IPS-20b (cell line): ENCODE data around the gene SUMF2.
"Not testable (repeated sequence)": the region's sequence is repeated elsewhere in the genome, so short reads cannot be mapped to it uniquely, and the experiment has no call there.

ENCODE experiments used
- H3K27ac ChIP-seq: one replicate; pipeline ENCODE4 v1.5.1; 2013; ENCODE audit warnings: low read length
- H3K27me3 ChIP-seq: 2 replicates; pipeline ENCODE4 v1.6.1; 2013; ENCODE audit warnings: mild to moderate bottlenecking, low read length, inconsistent platforms; ENCODE audit not compliant: insufficient read depth
- H3K36me3 ChIP-seq: 2 replicates; pipeline ENCODE4 v1.6.1; 2013; ENCODE audit warnings: low read depth, mild to moderate bottlenecking, inconsistent platforms, low read length, moderate library complexity; ENCODE audit not compliant: insufficient read depth
- H3K4me1 ChIP-seq: 2 replicates; pipeline ENCODE4 v1.6.1; 2013; ENCODE audit warnings: mild to moderate bottlenecking, control low read depth, inconsistent platforms, low read length, moderate library complexity; ENCODE audit not compliant: insufficient read depth
- H3K4me3 ChIP-seq: 2 replicates; pipeline ENCODE4 v1.5.1; 2013; ENCODE audit warnings: mild to moderate bottlenecking, low read length, inconsistent platforms
- H3K9ac ChIP-seq: 2 replicates; pipeline ENCODE4 v1.6.1; 2013; ENCODE audit warnings: low read depth, mild to moderate bottlenecking, inconsistent platforms, low read length, moderate library complexity
- H3K9me3 ChIP-seq: 2 replicates; pipeline ENCODE4 v1.6.1; 2013; ENCODE audit warnings: mild to moderate bottlenecking, low read depth, low read length, inconsistent platforms; ENCODE audit not compliant: insufficient read depth

Gene SUMF2

GRCh38 chr7:56063882-56064625 is at the start of gene SUMF2:
SUMF2 (plus strand) TSS chr7:56064286; CDS start chr7:56064312, 26 bp downstream.
- peaks cover 60% of the 10 kb centered on the region for H3K36me3 ChIP-seq
- H3K27me3 ChIP-seq: no peaks in the 10 kb centered on the region
- H3K4me3 ChIP-seq: peak within 1 kb of the TSS; percentile 85

DNA sequence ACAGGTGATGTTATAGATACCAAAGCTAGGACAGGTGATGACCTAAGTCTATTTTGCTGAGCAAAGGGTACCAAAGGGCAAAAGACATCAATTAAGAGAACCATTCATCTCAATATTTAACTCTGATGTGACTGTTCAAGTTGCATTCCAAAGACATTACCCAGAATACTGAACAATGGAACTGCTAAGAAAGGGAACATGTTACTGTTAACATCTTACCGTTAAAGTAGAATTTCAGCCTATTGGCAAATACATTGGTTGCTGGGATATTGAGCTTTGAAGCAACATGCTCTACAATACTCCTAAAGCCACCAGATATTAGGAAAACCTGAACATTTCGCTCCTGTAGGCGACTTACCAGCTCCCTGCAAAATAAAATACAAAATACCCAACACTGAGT is 47.1 kb upstream of the SUMF2 start:
- H3K4me1 ChIP-seq, H3K9me3 ChIP-seq, H3K4me3 ChIP-seq, H3K9ac ChIP-seq, H3K27ac ChIP-seq, H3K27me3 ChIP-seq: not testable (repeated sequence)
- H3K36me3 ChIP-seq: peaks cover 71% of the 10 kb centered on the region

More at GRCh38 chr7:56063882-56064625, at the start of gene SUMF2:
- no peaks in the 10 kb centered on the region for H3K9me3 ChIP-seq
- no peaks in the 10 kb centered on the region for H3K4me1 ChIP-seq
- H3K27ac ChIP-seq: no peak within 1 kb of the TSS
- H3K9ac ChIP-seq: peak within 1 kb of the TSS; percentile 95

DNA sequence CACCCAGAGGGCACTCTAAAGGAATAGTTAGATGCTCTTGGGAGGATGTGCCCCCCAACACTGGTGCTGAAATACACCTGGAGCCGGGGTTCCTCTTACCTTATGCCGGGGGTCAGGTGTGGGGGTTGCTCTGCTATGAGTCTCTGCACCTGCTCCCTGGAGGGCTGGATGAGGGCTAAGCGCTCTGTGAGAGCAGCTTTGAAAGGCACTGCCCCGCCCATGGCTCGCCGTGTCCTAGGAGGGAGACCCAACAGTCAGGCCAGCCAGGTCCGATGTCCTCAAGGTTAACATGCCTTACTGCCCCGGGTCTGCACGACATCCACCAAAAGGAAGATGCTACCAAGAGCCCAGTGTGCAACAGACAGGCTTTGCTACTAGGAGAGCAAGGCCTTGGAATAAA is 44.6 kb upstream of the SUMF2 start:
- no peaks in the 10 kb centered on the region for H3K27me3 ChIP-seq

DNA sequence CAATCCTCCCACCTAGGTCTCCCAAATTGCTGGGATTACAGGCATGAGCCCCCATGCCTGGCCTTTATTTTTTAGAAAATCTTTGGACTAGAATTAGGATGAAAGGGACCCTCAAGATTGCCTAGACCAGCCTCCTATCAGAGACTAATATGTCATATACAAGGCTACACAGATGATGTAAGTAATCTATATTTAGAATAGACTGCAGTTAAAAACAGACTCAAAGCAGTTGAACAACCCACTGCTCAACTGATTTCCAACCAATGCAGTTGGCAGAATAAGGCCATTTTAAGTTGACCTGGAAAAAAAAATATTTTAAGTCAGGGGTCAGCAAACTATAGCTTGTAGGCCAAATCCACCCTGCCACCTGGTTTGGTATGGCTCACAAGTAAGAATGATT is 40.6 kb upstream of the SUMF2 start:
- H3K9ac ChIP-seq: no peak overlapping the region
- no peak overlapping the region for H3K27ac ChIP-seq
- peaks cover 55% of the 10 kb centered on the region for H3K36me3 ChIP-seq
- no peaks in the 10 kb centered on the region for H3K4me1 ChIP-seq
- H3K9me3 ChIP-seq: no peaks in the 10 kb centered on the region
- no peak overlapping the region for H3K4me3 ChIP-seq
- no peaks in the 10 kb centered on the region for H3K27me3 ChIP-seq

More for the DNA sequence above, 44.6 kb upstream of the SUMF2 start:
- Histone ChIP-seq H3K27ac (no peak overlapping the region), H3K36me3 (peaks cover 49% of the 10 kb centered on the region), H3K9ac (no peak overlapping the region), H3K4me3 (no peak overlapping the region), H3K9me3 (no peaks in the 10 kb centered on the region), H3K4me1 (no peaks in the 10 kb centered on the region)

- Histone ChIP-seq H3K36me3 (peaks cover 56% of the 10 kb centered on the region), H3K9me3 (no peaks in the 10 kb centered on the region), H3K27ac (no peak overlapping the region), H3K4me1 (no peaks in the 10 kb centered on the region), H3K4me3 (no peak overlapping the region), H3K9ac (no peak overlapping the region), H3K27me3 (no peaks in the 10 kb centered on the region)
Measured at GRCh38 chr7:56026538-56026937, 37.5 kb upstream of the SUMF2 start.

DNA sequence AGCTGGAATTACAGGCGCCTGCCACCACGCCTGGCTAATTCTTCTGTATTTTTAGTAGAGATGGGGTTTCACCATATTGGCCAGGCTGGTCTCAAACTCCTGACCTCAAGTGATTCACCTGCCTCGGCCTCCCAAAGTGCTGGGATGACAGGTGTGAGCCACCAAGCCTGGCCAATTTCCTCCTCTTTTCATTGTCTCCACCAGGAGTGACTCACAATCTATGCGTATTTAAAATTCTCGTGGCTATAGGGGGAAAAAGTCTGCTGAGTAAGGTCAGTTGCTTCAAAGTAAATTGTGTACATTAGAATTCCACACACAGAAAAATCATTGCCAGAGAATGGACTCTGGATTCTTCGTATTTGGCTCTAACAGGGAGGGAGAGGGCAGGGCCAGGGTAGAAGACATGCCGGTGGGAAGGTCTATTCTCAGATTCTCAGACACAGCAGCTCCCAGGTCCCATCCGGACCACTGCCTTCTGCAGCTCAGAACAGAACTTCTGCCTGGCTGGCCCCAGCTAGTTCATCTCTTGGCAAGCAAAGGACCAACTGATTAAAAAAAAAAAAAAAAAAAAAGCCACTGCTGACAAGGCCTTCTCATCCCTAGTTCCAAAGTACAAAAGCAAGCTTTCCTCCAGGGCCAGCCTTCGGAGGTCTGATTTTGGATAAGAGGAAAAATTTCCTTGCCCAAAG is 35.0 kb upstream of the SUMF2 start:
- Histone ChIP-seq H3K4me1 (no peaks in the 10 kb centered on the region), H3K9ac (no peak overlapping the region), H3K9me3 (no peaks in the 10 kb centered on the region), H3K27ac (no peak overlapping the region), H3K36me3 (peaks cover 62% of the 10 kb centered on the region), H3K27me3 (no peaks in the 10 kb centered on the region), H3K4me3 (no peak overlapping the region)

- H3K36me3 ChIP-seq: peaks cover 57% of the 10 kb centered on the region
- H3K4me1 ChIP-seq: no peaks in the 10 kb centered on the region
- H3K9me3 ChIP-seq: no peaks in the 10 kb centered on the region
- no peaks in the 10 kb centered on the region for H3K27me3 ChIP-seq
- H3K4me3 ChIP-seq: no peak overlapping the region
- H3K9ac ChIP-seq: no peak overlapping the region
- H3K27ac ChIP-seq: no peak overlapping the region
Measured at GRCh38 chr7:56030340-56030739, 33.7 kb upstream of the SUMF2 start.

- not testable (repeated sequence) for H3K4me3 ChIP-seq, H3K27me3 ChIP-seq, H3K9ac ChIP-seq, H3K4me1 ChIP-seq, H3K27ac ChIP-seq, H3K9me3 ChIP-seq
- H3K36me3 ChIP-seq: peaks cover 49% of the 10 kb centered on the region
Measured at GRCh38 chr7:56031556-56031955, 32.5 kb upstream of the SUMF2 start.

DNA sequence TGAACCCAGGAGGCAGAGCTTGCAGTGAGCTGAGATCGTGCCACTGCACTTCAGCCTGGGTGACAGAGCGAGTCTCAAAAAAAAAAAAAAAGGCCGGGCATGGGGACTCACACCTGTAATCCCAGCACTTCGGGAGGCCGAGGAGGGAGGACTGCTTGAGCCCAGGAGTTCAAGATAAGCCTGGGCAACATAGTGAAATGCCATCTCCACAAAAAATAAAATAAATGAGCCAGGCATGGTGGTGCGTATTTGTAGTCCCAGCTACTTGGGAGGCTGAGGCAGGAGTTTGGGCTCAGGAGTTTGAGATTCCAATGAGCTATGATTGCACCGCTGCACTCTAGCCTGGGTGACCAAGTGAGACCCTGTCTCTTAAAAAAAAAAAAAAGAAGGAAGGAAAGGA is 31.5 kb upstream of the SUMF2 start:
- peak overlapping the region; percentile 86 for H3K4me3 ChIP-seq
- H3K9me3 ChIP-seq, H3K27me3 ChIP-seq, H3K27ac ChIP-seq, H3K4me1 ChIP-seq: not testable (repeated sequence)
- H3K36me3 ChIP-seq: peaks cover 42% of the 10 kb centered on the region
- peak overlapping the region; percentile 58 for H3K9ac ChIP-seq

DNA sequence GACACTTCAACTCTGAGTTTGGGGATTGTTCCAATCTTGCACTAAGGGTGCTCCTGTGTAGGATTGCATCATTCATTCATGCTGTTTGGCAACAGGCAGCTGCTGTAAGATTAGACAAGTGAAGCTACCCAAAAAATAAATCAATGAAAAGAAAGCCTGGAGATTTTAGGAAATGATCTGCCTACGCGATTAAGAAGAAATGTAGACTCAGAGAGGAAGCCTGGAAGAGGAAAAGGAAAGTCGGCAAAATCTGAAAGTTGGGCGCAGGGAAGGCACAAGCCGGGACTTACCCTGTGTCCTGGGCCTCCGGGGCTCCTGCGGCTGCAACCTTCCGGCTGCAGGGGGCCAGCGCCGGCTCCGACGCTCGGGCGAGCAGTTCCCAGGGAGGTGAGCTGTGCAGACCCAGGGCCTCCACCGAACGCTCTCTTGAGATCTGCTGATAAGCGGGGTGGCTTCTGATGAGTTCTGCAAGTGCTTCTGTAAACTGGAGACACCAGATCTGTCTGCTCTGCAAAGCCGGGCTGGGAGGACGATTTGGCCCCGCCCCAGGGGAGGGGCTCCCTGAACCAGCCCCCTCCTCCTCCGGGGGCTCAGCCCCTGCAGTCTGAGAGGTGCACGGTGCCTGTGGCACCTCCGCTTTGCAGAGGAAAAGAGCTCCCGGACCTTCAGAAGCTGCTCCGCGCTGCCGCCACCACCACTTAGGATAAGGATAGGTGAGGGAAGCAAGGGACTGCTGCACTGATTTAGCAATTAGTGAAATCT is 30.2 kb upstream of the SUMF2 start:
- Histone ChIP-seq H3K9me3 (no peaks in the 10 kb centered on the region), H3K27me3 (no peaks in the 10 kb centered on the region), H3K4me3 (peak overlapping the region; percentile 86), H3K4me1 (no peaks in the 10 kb centered on the region), H3K36me3 (peaks cover 29% of the 10 kb centered on the region), H3K27ac (peak overlapping the region; percentile 88), H3K9ac (peak overlapping the region; percentile 87)

- Histone ChIP-seq H3K9ac (no peak overlapping the region), H3K4me1 (no peaks in the 10 kb centered on the region), H3K9me3 (no peaks in the 10 kb centered on the region), H3K36me3 (peaks cover 16% of the 10 kb centered on the region; the same call in 1 of the 2 replicates), H3K27ac (no peak overlapping the region), H3K27me3 (no peaks in the 10 kb centered on the region), H3K4me3 (no peak overlapping the region)
Measured at GRCh38 chr7:56040730-56041129, 23.4 kb upstream of the SUMF2 start.
